WTC11 (cell line): ENCODE results near the gene IRAK2.

ENCODE experiments used
- ATF2 ChIP-seq: sonication (generic); formaldehyde crosslinking; IDR thresholded peaks from 2 replicates; pipeline ENCODE4 v1.8.1; 2022; ENCODE audit warnings: low read depth, missing genetic modification reagents, borderline replicate concordance
- CTCF ChIP-seq: fragments of 200-600 bp; IDR thresholded peaks from 2 replicates; pipeline ENCODE4 v1.8.0; 2022; ENCODE audit warnings: antibody characterized with exemption
- E2F1 ChIP-seq: sonication (generic); formaldehyde crosslinking; IDR thresholded peaks from 2 replicates; pipeline ENCODE4 v1.8.0; 2022; ENCODE audit warnings: mild to moderate bottlenecking, missing genetic modification reagents
- ELF4 ChIP-seq: sonication (generic); formaldehyde crosslinking; IDR thresholded peaks from 2 replicates; pipeline ENCODE4 v1.8.1; 2022; ENCODE audit warnings: low read depth, mild to moderate bottlenecking, moderate library complexity, missing genetic modification reagents
- GABPB1 ChIP-seq: sonication (generic); formaldehyde crosslinking; IDR thresholded peaks from 2 replicates; pipeline ENCODE4 v1.8.1; 2023; ENCODE audit warnings: mild to moderate bottlenecking, missing genetic modification reagents
- JUN ChIP-seq: sonication (generic); formaldehyde crosslinking; IDR thresholded peaks from 2 replicates; pipeline ENCODE4 v1.8.0; 2023; ENCODE audit warnings: mild to moderate bottlenecking, missing genetic modification reagents
- MXD4 ChIP-seq: fragments of 250-450 bp; sonication (Bioruptor Pico); IDR thresholded peaks from 2 replicates; pipeline ENCODE4 v1.8.0; 2021; ENCODE audit warnings: mild to moderate bottlenecking, moderate library complexity, borderline replicate concordance
- RELA ChIP-seq: sonication (generic); formaldehyde crosslinking; IDR thresholded peaks from 2 replicates; pipeline ENCODE4 v1.8.1; 2022; ENCODE audit warnings: missing genetic modification reagents, mild to moderate bottlenecking, borderline replicate concordance
- SMAD4 ChIP-seq: sonication (generic); formaldehyde crosslinking; IDR thresholded peaks from 2 replicates; pipeline ENCODE4 v1.8.0; 2022; ENCODE audit warnings: mild to moderate bottlenecking, missing genetic modification reagents
- ZNF219 ChIP-seq: sonication (generic); formaldehyde crosslinking; IDR thresholded peaks from 2 replicates; pipeline ENCODE4 v1.8.0; 2023; ENCODE audit warnings: missing genetic modification reagents, mild to moderate bottlenecking, borderline replicate concordance
- ZNF232 ChIP-seq: sonication (generic); formaldehyde crosslinking; IDR thresholded peaks from 2 replicates; pipeline ENCODE4 v1.8.0; 2022; ENCODE audit warnings: mild to moderate bottlenecking, missing genetic modification reagents

- TF ChIP-seq CTCF (no peak), E2F1 (CRISPR knock-in tag) (no peak), SMAD4 (CRISPR knock-in tag) (no peak), JUN (CRISPR knock-in tag) (no peak), ATF2 (CRISPR knock-in tag) (no peak), MXD4 (CRISPR knock-in tag) (no peak), ZNF219 (no peak), RELA (no peak), GABPB1 (CRISPR knock-in tag) (no peak), ZNF232 (CRISPR knock-in tag) (no peak), ELF4 (CRISPR knock-in tag) (no peak)
These were observed 10.2 kb upstream of the IRAK2 start for GRCh38 chr3:10154335-10155122.
